HG02763 (cell line): ENCODE measurements around the gene BICDL1.

Experiments
- ATAC-seq: cut with Tn5 transposase; IDR thresholded peaks from one replicate; pipeline ENCODE4 v1.9.1; 2021; ENCODE audit warnings: mild to moderate bottlenecking, moderate library complexity; ENCODE audit not compliant: unreplicated experiment

The BICDL1 gene

DNA sequence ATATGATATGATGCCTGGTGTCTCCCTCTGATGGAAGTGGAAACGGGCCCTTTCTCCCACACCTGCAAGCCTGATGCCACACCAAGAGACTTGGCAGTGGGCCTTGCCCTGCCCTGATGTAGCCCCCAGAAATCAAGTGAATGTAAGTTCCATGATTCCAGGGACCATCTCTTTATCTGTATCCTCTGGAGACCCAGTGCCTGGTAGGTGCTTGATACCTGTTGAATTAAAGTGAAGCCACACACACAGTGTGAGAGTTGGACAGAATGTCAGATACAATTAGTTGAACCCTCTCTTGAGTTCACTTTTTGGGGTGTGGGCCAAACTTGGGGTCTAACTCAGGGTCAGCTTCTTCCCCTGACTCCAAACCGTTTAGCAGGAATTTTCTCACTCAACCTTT lies 132.3 kb downstream of the BICDL1 start:
- no peak for ATAC-seq

DNA sequence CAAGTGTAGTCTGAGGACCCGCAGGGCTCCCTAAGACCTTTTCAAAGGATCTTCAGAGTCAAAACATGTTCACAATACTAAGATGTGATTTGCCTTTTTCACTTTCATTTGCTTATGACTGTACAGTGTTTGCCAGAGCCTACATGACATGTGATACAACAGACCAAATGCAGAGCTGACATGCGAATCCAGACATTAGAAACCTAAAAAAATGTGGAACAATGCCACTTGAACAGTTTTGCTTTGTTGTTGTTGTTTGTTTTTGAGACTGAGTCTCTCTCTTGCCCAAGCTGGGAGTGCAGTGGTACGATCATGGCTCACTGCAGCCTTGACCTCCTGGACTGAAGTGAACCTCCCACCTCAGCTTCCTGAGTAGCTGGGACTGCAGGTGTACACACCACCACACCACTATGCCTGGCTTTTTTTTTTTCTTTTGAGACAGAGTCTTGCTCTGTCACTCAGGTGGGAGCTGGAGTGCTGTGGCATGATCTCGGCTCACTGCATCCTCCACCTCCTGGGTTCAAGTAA lies 132.8 kb downstream of the BICDL1 start:
- peak; percentile 26 for ATAC-seq

DNA sequence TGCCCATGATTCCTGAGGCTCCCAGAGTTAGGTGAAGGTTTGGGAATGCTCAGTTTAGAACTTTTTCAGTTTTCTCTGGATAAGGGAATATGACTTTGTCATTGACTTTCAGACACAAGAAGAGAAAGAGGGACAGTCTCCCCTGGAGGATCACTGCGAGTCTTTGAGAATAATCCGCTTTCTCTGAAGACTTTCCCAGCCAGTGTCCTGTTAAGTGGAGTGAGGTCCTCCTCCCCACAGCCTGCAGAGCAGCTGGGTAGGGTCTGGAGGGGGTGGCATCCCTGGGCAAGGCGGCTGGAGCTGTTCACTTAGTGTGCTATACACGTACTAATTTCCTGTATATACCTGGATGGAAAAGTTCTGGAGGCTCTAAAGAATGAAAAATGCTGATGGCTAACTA lies 136.0 kb downstream of the BICDL1 start:
- ATAC-seq: no peak

- ATAC-seq: no peak
Observed at GRCh38 chr12:120125792-120126634, 137.0 kb downstream of the BICDL1 start.

DNA sequence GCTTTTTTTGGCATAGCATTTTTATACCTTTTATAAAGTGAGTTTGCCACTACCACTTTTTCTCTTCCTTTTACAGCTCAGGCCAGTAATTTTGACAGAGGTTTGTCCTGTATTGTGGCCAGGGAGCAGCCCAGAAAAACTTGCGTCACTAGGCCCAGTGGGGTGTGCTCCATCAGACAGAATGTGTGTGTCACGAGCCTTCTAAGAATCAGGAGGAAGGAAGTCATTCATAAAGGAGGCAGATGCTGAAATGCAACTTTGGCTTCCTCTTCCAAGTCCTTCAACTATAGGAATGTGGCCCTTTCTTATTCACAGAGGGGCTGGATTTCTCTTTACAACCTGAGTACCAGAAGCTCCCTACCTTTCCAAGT lies 137.6 kb downstream of the BICDL1 start:
- ATAC-seq: no peak

DNA sequence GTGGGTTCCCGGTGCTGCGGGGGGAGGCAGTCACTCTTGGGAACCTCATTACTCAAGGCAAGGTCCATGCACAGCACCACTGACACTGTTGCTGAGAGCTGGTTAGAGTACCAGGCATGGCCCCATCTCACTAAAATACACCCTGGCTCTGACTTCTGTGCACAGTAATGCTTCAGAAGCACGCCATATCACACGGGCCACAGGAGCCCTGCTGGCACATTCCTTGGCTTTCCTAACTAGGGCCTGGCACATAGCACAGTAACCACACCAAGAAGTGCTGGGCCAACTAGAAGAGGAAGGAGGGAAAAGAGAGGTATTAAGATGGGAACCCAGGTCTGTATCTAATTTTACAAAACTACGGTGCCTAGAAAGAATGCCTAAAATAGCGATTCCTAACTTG lies 141.0 kb downstream of the BICDL1 start:
- no peak for ATAC-seq

DNA sequence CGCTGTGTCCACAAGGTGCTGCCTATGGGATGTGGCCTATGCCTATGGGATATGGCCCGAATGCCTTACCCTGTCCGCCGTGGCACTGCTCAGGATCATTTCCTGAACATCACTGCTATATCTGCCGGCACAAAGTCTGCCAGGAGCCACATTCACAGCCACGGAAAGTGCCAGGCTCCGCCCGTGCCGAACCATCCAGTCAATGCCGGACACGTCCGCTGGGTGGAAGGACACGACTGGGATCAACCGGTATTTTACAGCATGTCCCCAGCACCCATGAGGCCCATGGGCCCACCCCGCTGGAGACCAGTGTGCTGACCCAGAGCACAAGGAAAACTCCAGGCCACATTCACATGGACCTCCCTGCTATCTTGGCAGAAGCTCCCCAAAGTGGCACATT lies 142.1 kb downstream of the BICDL1 start:
- ATAC-seq: no peak

- no peak for ATAC-seq
Observed at GRCh38 chr12:120132054-120132836, 143.2 kb downstream of the BICDL1 start.

DNA sequence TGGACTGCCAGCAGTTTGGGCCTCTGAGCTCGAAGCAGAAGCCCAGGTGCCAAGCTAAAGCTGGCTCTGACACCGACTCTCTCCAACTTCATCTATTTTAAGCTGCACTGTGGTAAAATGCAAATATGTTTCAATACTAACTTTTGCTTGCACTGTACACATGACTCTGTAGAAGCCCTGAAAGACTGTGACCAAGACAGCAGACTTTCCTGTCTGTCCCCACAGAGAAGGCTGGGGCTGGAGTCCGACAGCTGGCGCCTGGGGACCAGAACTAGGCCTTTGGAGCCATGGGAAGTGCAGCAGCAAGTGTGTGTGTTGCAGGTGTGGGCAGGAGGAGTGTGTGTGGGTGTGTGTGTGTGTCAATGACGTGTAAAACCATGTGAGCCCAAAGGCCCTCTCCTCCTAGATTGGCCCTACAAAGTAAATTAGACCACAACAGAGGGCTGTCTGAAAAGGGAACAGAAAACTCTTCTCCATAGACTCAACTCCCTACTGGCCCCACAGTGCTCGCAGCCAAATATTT lies 143.9 kb downstream of the BICDL1 start:
- ATAC-seq: peak; percentile 90

DNA sequence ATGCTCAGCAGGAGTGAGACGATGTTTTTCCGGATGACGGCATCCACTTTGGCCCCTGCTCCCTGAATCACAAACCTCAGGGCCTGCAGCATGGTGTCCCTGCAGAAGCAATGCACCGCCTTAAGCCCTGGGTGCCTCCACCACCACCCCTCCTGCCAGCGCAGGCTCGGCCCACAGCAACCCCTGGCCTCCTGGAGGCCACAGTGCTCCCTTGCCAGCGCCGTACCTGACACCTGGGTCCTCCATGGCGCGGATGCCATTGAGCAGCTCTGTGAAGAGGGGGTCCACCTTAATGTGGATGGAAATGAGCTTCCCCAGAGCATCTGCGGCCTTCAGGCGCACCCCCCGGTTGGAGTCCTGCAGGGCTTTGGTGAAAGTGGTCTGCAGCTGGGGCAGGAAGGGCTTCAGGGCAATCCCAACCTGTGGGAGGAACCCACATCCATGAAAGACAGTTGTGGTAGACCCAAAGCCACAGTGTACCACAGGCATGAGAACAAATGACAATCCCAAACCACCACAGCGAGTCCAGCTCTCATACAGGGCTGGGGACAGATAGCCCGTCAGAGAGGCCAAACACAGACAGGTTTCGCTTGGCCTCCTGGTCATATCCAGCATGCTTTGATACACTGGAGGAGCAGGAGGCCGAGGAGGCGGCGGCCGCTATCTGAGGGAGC lies 145.4 kb downstream of the BICDL1 start:
- ATAC-seq: no peak

DNA sequence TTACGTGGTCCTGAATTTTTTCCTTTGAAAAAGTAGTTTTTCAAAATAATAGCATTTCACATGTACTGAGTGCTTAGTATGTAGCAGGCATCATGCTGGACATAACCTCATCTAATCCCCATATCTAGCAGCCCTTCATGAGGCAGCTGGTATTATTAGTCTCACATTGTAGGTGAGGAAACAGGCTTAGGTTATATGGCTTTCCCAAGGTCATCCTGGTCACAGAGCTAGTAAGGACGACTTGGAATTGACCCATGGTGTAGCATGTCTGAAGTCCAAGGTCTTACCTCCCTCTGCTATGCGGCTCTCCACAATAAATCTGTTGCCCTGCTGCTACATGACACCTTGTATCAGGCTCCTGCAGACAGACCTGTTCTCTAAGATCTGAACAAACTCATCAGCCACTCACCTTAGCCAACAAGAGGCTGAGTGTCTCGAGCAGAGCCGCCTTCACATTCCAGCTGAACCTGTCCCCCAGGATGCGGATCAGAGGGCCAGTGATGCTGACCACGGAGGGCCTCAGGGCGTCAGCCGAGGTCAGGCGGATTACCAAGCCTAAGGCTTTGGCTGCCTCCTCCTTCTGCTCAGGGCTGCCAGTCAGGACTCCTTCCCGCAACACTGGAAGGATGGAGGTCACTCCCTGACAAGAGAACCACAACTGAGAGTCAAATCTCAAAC lies 147.2 kb downstream of the BICDL1 start:
- no peak for ATAC-seq

GRCh38 chr12:120137833-120138232 lies 148.8 kb downstream of the BICDL1 start:
- ATAC-seq: no peak

DNA sequence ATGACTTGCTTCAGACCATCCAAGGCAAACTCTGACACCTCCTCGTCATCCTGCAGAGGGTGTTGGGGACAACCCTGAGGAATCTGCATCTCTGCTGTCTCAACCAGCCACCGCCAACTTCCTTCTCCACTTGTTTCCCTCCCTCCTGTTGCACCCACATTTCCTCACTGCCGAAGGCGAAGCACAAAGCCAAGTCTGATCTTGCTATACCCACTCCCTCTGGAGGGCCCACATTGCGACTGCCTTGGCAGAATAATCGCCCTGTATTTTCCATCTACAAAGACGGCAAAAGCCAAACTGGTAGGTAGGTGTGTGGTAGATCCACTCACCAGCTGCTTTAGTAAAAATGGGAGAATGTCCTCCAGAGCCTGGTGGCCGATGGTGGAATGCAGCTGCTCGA lies 149.3 kb downstream of the BICDL1 start:
- no peak for ATAC-seq

DNA sequence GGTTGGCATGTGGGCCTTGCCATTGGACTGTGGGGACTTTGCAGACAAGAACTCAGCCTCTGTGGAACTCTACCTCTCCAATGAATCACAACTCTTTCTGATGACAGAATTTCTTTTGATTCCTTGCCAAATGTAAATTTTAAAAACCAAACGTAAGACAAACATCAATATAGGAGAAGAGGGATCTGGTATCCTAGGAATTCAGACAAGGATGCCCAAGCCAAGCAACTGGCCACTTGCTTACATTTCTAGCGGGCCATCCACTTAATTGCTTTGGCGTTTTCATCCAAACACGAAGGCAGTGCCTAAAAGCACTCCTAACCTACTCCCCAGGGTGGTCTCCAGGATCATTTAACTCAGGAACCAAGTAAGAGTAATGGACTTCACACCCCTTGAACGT lies 150.9 kb downstream of the BICDL1 start:
- ATAC-seq: no peak

- no peak for ATAC-seq
Observed at GRCh38 chr12:120140603-120141002, 151.6 kb downstream of the BICDL1 start.

- no peak for ATAC-seq
Observed at GRCh38 chr12:120141336-120141735, 152.3 kb downstream of the BICDL1 start.

DNA sequence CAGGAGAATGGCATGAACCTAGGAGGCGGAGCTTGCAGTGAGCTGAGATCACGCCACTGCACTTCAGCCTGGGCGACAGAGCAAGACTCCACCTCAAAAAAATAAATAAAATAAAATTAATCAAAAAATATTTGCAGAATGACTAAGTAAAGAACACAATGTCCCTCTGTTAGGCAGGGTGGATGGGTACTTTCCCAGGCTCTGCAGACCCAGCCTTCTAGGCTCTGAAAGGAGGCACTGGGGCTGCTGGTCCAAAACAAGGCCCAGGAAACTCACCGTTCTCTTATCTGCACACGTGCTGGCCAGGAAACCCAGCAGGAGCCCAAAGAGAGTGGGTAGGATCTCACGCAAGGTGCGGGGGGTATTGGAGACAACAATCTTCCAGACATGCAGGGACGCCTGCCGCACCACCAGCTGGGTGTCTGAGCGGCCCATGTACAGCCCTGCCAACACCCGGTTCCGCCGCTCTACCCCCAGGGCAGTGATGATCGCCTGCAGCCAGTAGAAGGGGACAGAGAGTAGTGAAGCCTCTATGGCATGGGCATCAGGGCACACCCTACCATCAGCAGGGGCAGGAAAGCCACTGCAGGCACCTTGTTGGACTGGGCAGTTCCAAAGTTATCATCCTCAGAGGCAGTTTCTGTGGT lies 153.3 kb downstream of the BICDL1 start:
- ATAC-seq: no peak
